GM19395 (cell line): Measurements from ENCODE around the gene DSG4.

Experiments
- ATAC-seq: cut with Tn5 transposase; IDR thresholded peaks from one replicate; pipeline ENCODE4 v1.9.1; 2021; ENCODE audit warnings: mild to moderate bottlenecking, moderate library complexity; ENCODE audit not compliant: unreplicated experiment

DSG4 gene

GRCh38 chr18:31444142-31444541 lies 67.6 kb downstream of the DSG4 start:
- no peak for ATAC-seq

- ATAC-seq, result no peak
Observed at GRCh38 chr18:31445908-31446307, 69.3 kb downstream of the DSG4 start.

GRCh38 chr18:31446854-31447253 lies 70.3 kb downstream of the DSG4 start:
- no peak for ATAC-seq

GRCh38 chr18:31447530-31448191 lies 71.1 kb downstream of the DSG4 start, which contains the start of gene DSG3:
TSS of gene DSG3 (plus strand) at chr18:31447741. CDS start at chr18:31447878, 137 bp downstream.
- ATAC-seq, result no peak

GRCh38 chr18:31450409-31450808 lies 73.8 kb downstream of the DSG4 start:
- no peak for ATAC-seq

- no peak for ATAC-seq
Observed at GRCh38 chr18:31451625-31452024, 75.0 kb downstream of the DSG4 start.

- ATAC-seq, result no peak
Observed at GRCh38 chr18:31454066-31454708, 77.6 kb downstream of the DSG4 start.
